AG09309 (cell line): ENCODE data around the gene TMEM158.

Experiments
- DNase-seq: peaks from one replicate; pipeline ENCODE4 v3.0.0-alpha.2; 2010; ENCODE audit warnings: low read depth
- H3K4me3 ChIP-seq: 2 replicates; pipeline ENCODE4 v1.5.1; 2011; ENCODE audit warnings: mild to moderate bottlenecking, low read depth, low read length, moderate library complexity; ENCODE audit not compliant: control insufficient read depth
- CTCF ChIP-seq: IDR thresholded peaks from 2 replicates; pipeline ENCODE4 v1.5.1; 2011; ENCODE audit warnings: mild to moderate bottlenecking, low read depth, low read length, inconsistent platforms; ENCODE audit not compliant: insufficient read depth, control insufficient read depth; ENCODE audit errors: missing control alignments

The TMEM158 gene

GRCh38 chr3:45180051-45180450 lies 46.0 kb downstream of the TMEM158 start:
- no peak for DNase-seq
- no peak overlapping the region for H3K4me3 ChIP-seq
- TF ChIP-seq CTCF = no peak

GRCh38 chr3:45179163-45179562 lies 46.9 kb downstream of the TMEM158 start:
- no peak overlapping the region for H3K4me3 ChIP-seq
- TF ChIP-seq CTCF = no peak
- DNase-seq = no peak

GRCh38 chr3:45178183-45179023 lies 47.7 kb downstream of the TMEM158 start:
- no peak for TF ChIP-seq CTCF
- no peak for DNase-seq
- no peak overlapping the region for H3K4me3 ChIP-seq

- no peak for DNase-seq
- no peak for TF ChIP-seq CTCF
- H3K4me3 ChIP-seq = no peak overlapping the region
Measured at GRCh38 chr3:45176912-45177311, 49.2 kb downstream of the TMEM158 start.
